ENCODE measurements around the gene CYSTM1.

- TF ChIP-seq POLR2A (IDR thresholded peaks at IDR 0.05) (no peak), CTCF (IDR thresholded peaks at IDR 0.05) (no peak)
Observed at GRCh38 chr5:140220032-140220697, 45.2 kb downstream of the CYSTM1 start.
